GM12878 (cell line): ENCODE results near the gene KCNJ12. TPM values are rescaled to one million over a fixed set of nuclear protein-coding genes. Genes with fewer than 3 reads are reported as not detected.

Source experiments
- ATAC-seq: fragments of 200-7000 bp; cut with Tn5 transposase; 3 replicates; pipeline ENCODE4 v1.9.1; 2020; ENCODE audit warnings: mild to moderate bottlenecking, moderate library complexity
- BruUV-seq: library from RNA; stranded (reverse); fragments of 400-500 nt; replicated peaks from 2 replicates; lab custom pipeline; 2021; lab: Mats Ljungman, UMichigan
- CTCF ChIA-PET: fragments of 300-600 bp; sonication (Branson Sonifier 250); formaldehyde crosslinking; extraction: SDS; loops from one replicate; lab custom pipeline; 2021; ENCODE audit warnings: inconsistent platforms; lab: Yijun Ruan, JAX
- POLR2A ChIA-PET: fragments of 350-600 bp; formaldehyde crosslinking; extraction: SDS; loops from one replicate; lab custom pipeline; 2021; ENCODE audit warnings: inconsistent platforms; lab: Charles Lee
- RAD21 ChIA-PET: fragments of 300-600 bp; sonication (Branson Sonifier 250); formaldehyde crosslinking; loops from one replicate; lab custom pipeline; 2023; ENCODE audit warnings: antibody characterized with exemption; ENCODE audit not compliant: unreplicated experiment; lab: Charles Lee
- SMC1A ChIA-PET: fragments of 300-600 bp; sonication (Branson Sonifier 250); formaldehyde crosslinking; loops from one replicate; lab custom pipeline; 2023; ENCODE audit not compliant: unreplicated experiment, uncharacterized antibody; lab: Charles Lee
- DNase-seq: peaks from one replicate; pipeline ENCODE4 v3.0.0-alpha.2; 2011; ENCODE audit warnings: low read depth, low spot score
- FAIRE-seq: peaks from 3 replicates; lab custom pipeline; 2011; peaks lifted over from hg19 to GRCh38; lab: Jason Lieb, UNC
- H2AFZ ChIP-seq: 2 replicates; pipeline ENCODE4 v1.6.0; 2011; ENCODE audit warnings: low read depth, low read length, control low read depth; ENCODE audit not compliant: control insufficient read depth
- H3K27ac ChIP-seq: 2 replicates; pipeline ENCODE4 v1.5.1; 2011; ENCODE audit warnings: control low read depth; ENCODE audit not compliant: control insufficient read depth, insufficient read depth
- H3K27me3 ChIP-seq, 2 experiments: replicated peaks in 1 of 2; 2 replicates each; pipeline versions ENCODE4 v1.6.0 to v1.6.1; 2011; ENCODE audit warnings: low read length in 1 of 2; ENCODE audit not compliant: control insufficient read depth in 2 of 2, insufficient read depth in 2 of 2
- H3K36me3 ChIP-seq, 2 experiments: 2 replicates each; pipeline ENCODE4 v1.5.1; 2011; ENCODE audit warnings: low read length in 1 of 2; ENCODE audit not compliant: control insufficient read depth in 2 of 2, insufficient read depth in 2 of 2
- H3K4me1 ChIP-seq: 2 replicates; pipeline ENCODE4 v1.6.1; 2011; ENCODE audit warnings: mild to moderate bottlenecking, low read length, moderate library complexity, mixed read lengths; ENCODE audit not compliant: control insufficient read depth, insufficient read depth
- H3K4me2 ChIP-seq: 2 replicates; pipeline ENCODE4 v1.6.0; 2011; ENCODE audit warnings: control low read depth; ENCODE audit not compliant: control insufficient read depth, insufficient read depth
- H3K4me3 ChIP-seq: fragments of 200-600 bp; sonication (generic); 2 replicates; pipeline ENCODE4 v1.5.1; 2016
- H3K79me2 ChIP-seq: 2 replicates; pipeline ENCODE4 v1.6.0; 2011; ENCODE audit warnings: low read length; ENCODE audit not compliant: control insufficient read depth, insufficient read depth
- H3K9ac ChIP-seq: 2 replicates; pipeline ENCODE4 v1.8.0; 2011; ENCODE audit warnings: low read length, control low read depth, mixed read lengths; ENCODE audit not compliant: control insufficient read depth, insufficient read depth
- H3K9me3 ChIP-seq: replicated peaks from 3 replicates; pipeline ENCODE4 v1.5.1; 2011; ENCODE audit warnings: mild to moderate bottlenecking, low read length; ENCODE audit not compliant: control insufficient read depth, insufficient read depth
- H4K20me1 ChIP-seq: 2 replicates; pipeline ENCODE4 v1.6.0; 2011; ENCODE audit not compliant: control insufficient read depth, insufficient read depth
- BMI1 ChIP-seq: fragments of 450-650 bp; IDR thresholded peaks from 2 replicates; pipeline ENCODE4 v1.6.1; 2016; ENCODE audit warnings: mild to moderate bottlenecking, moderate library complexity, borderline replicate concordance
- CEBPB ChIP-seq, 2 experiments: fragments of 150-350 bp in 1 of 2; IDR thresholded peaks; 2 replicates each; pipeline ENCODE4 v1.6.1; 2012 to 2014; ENCODE audit warnings: low read depth in 2 of 2, low read length in 2 of 2, borderline replicate concordance in 1 of 2, inconsistent platforms in 1 of 2
- FOXM1 ChIP-seq: IDR thresholded peaks from 2 replicates; pipeline ENCODE4 v1.6.1; 2012; ENCODE audit warnings: low read depth, mild to moderate bottlenecking, inconsistent platforms, low read length, moderate library complexity
- HDAC6 ChIP-seq: fragments of 200-600 bp; sonication (generic); IDR thresholded peaks from one replicate; pipeline ENCODE4 v1.8.0; 2017; ENCODE audit warnings: antibody characterized with exemption; ENCODE audit not compliant: unreplicated experiment
- MEF2A ChIP-seq: IDR thresholded peaks from 2 replicates; pipeline ENCODE4 v1.6.1; 2011; ENCODE audit warnings: low read depth, mild to moderate bottlenecking, low read length, moderate library complexity; ENCODE audit not compliant: insufficient read depth
- PML ChIP-seq: IDR thresholded peaks from 2 replicates; pipeline ENCODE4 v1.6.1; 2012; ENCODE audit warnings: low read length, inconsistent platforms
- POLR2A ChIP-seq: IDR thresholded peaks from 2 replicates; pipeline ENCODE4 v1.6.1; 2011; ENCODE audit warnings: low read depth, mild to moderate bottlenecking, low read length
- RFX5 ChIP-seq: IDR thresholded peaks from 2 replicates; pipeline ENCODE4 v1.6.1; 2011; ENCODE audit warnings: low read depth, low read length, improper control_type of control experiment
- SMARCA5 ChIP-seq: fragments of 450-650 bp; IDR thresholded peaks from 2 replicates; pipeline ENCODE4 v1.6.1; 2017; ENCODE audit warnings: mild to moderate bottlenecking
- SP1 ChIP-seq: IDR thresholded peaks from one replicate; pipeline ENCODE4 v1.6.1; 2011; ENCODE audit warnings: low read depth, low read length
- TCF3 ChIP-seq: IDR thresholded peaks from 2 replicates; pipeline ENCODE4 v1.6.1; 2012; ENCODE audit warnings: low read depth, mild to moderate bottlenecking, low read length, borderline replicate concordance; ENCODE audit not compliant: insufficient read depth
- TCF7 ChIP-seq: IDR thresholded peaks from 2 replicates; pipeline ENCODE4 v1.6.1; 2014; ENCODE audit warnings: antibody characterized with exemption, borderline replicate concordance
- USF2 ChIP-seq: IDR thresholded peaks from 2 replicates; pipeline ENCODE4 v1.6.1; 2011; ENCODE audit warnings: low read depth, low read length, improper control_type of control experiment, borderline replicate concordance
- YY1 ChIP-seq: IDR thresholded peaks from 2 replicates; pipeline ENCODE4 v1.6.1; 2011; ENCODE audit warnings: low read depth, mild to moderate bottlenecking, low read length
- ZNF217 ChIP-seq: fragments of 450-650 bp; IDR thresholded peaks from 2 replicates; pipeline ENCODE4 v1.6.1; 2017; ENCODE audit warnings: antibody characterized with exemption, mild to moderate bottlenecking
- ZNF24 ChIP-seq: fragments of 450-650 bp; IDR thresholded peaks from 2 replicates; pipeline ENCODE4 v1.6.1; 2017; ENCODE audit warnings: antibody characterized with exemption, mild to moderate bottlenecking
- ZZZ3 ChIP-seq: IDR thresholded peaks from 2 replicates; pipeline ENCODE4 v1.6.1; 2011; ENCODE audit warnings: low read depth; ENCODE audit not compliant: control insufficient read depth, insufficient read length
- WGBS: methylation state at CpG from one replicate; pipeline ENCODE4 v1.1.6; 2016; ENCODE audit warnings: low lambda C conversion rate; ENCODE audit not compliant: insufficient replicate concordance, insufficient coverage; ENCODE audit errors: missing lambda C conversion rate; 5-methylcytosine and 5-hydroxymethylcytosine counted together
- in situ Hi-C: fragments of 300-500 bp; cut with MboI; formaldehyde crosslinking; loops from 9 replicates; pipeline ENCODE4 v1.14.3; 2018; ENCODE audit warnings: mixed read lengths
- intact Hi-C: fragments of 100-400 bp; cut with micrococcal nuclease; formaldehyde crosslinking; loops from one replicate; pipeline ENCODE4 v1.14.2; 2022; ENCODE audit not compliant: unreplicated experiment
- polyA plus RNA-seq, 11 experiments: library from polyadenylated mRNA; depleted of rRNA in 4 of 11; unstranded in 6 of 11; stranded (reverse) in 5 of 11; fragments of >200 nt; fragmentation: Nextera tagmentation in 4 of 11; fragmentation: Illumina TruSeq in 1 of 11; extraction: Ambion mirVana in 4 of 11; extraction: Trizol in 1 of 11; gene quantifications; 1 replicate in 1 of 11; 2 replicates in 10 of 11; pipeline versions ENCODE4 v1.2.1 to v1.2.3, GENCODE V29; 2011 to 2016; ENCODE audit warnings: inconsistent platforms in 2 of 11, missing spikeins in 2 of 11, low read depth in 1 of 11
- total RNA-seq, 4 experiments: library from RNA; depleted of rRNA in 3 of 4; stranded (reverse); fragments of >200 nt in 3 of 4; fragmentation: Illumina TruSeq in 1 of 4; extraction: Trizol in 1 of 4; gene quantifications; 2 replicates each; pipeline versions ENCODE4 v1.2.1 to v1.2.3, GENCODE V29; 2013 to 2021
- TF ChIP-seq, protein P1 (sequence below): fragments of 450-650 bp; IDR thresholded peaks from 2 replicates; pipeline ENCODE4 v1.6.1; 2014; ENCODE audit warnings: mild to moderate bottlenecking

KCNJ12 gene
- total and polyA plus RNA-seq, 10 of the 15 experiments (the other 5 are each of a cell fraction or from before 2014, with no cell fraction given) = 0.04 to 0.21 (median 0.09) TPM; not detected in 3

DNA sequence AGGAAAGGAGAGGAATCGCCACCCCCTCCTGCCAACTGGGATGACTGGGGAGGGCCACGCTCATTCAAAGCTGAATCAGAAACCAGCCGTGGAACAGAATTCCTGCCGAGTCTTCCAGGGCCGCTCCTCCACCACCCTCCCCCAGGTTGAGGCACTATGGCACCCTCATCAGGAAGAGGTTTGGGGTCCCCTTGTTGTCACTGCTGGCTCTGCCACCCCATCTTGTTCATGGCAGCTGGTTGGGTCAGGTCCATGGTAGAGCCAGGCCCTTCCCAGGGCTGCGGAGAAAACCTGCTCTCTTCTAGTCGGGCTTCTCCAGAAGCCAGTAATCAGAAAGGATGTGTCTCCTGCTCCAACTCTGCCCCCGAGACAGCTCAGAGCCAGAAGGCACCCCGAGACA, 41.8 kb downstream of the KCNJ12 start:
- ChIA-PET SMC1A (no interaction called here), RAD21 (no interaction called here)
- BruUV-seq = no TSS peak

More for the DNA sequence above, 41.8 kb downstream of the KCNJ12 start:
- TF ChIP-seq HDAC6 = no peak
- no peak for TF ChIP-seq RFX5
- TF ChIP-seq ZZZ3 = no peak
- TF ChIP-seq USF2 = no peak
- no peak for TF ChIP-seq TCF7
- TF ChIP-seq YY1 = no peak
- TF ChIP-seq CEBPB (IDR thresholded peaks at IDR 0.05; ENCODE audit: borderline replicate concordance in 1 of 2, low read depth in 2 of 2, low read length in 2 of 2) = no peak
- no peak for TF ChIP-seq ZNF217
- TF ChIP-seq, protein P1, sequence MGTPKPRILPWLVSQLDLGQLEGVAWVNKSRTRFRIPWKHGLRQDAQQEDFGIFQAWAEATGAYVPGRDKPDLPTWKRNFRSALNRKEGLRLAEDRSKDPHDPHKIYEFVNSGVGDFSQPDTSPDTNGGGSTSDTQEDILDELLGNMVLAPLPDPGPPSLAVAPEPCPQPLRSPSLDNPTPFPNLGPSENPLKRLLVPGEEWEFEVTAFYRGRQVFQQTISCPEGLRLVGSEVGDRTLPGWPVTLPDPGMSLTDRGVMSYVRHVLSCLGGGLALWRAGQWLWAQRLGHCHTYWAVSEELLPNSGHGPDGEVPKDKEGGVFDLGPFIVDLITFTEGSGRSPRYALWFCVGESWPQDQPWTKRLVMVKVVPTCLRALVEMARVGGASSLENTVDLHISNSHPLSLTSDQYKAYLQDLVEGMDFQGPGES = no peak
- no peak for TF ChIP-seq SP1
- no peak for TF ChIP-seq TCF3
- TF ChIP-seq PML = no peak
- TF ChIP-seq SMARCA5 = no peak
- no peak for TF ChIP-seq BMI1
- no peak for TF ChIP-seq POLR2A
- no peak for TF ChIP-seq ZNF24
- TF ChIP-seq MEF2A = no peak
- TF ChIP-seq FOXM1 = no peak
- FAIRE-seq (no peak), DNase-seq (no peak), ATAC-seq (no peak)
- Histone ChIP-seq H3K79me2 (no peaks in the 10 kb centered on the region), H4K20me1 (no peaks in the 10 kb centered on the region), H3K9ac (no peak overlapping the region), H3K4me1 (no peaks in the 10 kb centered on the region), H2AFZ (no peak overlapping the region), H3K36me3 (no peaks in the 10 kb centered on the region), H3K9me3 (no peaks in the 10 kb centered on the region; the same call in 2 of the 3 replicates), H3K27me3 (no peaks in the 10 kb centered on the region; a peak in 1 of 4 replicates), H3K4me2 (no peak overlapping the region), H3K27ac (no peak overlapping the region), H3K4me3 (no peak overlapping the region)
- intact Hi-C loops (no loop called here), in situ Hi-C loops (no loop called here)
- ChIA-PET CTCF (no interaction called here), POLR2A (no interaction called here)
- WGBS = 40% methylated on average over 9 of the region's 9 CpGs
